Fibroblast of mammary gland (primary cell): Measurements from ENCODE around the gene DPH3.

ENCODE experiments used
- DNase-seq: peaks from one replicate; pipeline ENCODE4 v3.0.0-alpha.2; 2010; ENCODE audit warnings: low read depth
- H3K4me3 ChIP-seq: 2 replicates; pipeline ENCODE4 v1.5.1; 2011; ENCODE audit warnings: low read depth, mild to moderate bottlenecking, low read length, moderate library complexity; ENCODE audit not compliant: control insufficient read depth
- CTCF ChIP-seq: conservative IDR thresholded peaks from 2 replicates; pipeline ENCODE4 v1.5.1; 2011; ENCODE audit warnings: low read depth, low read length, inconsistent platforms; ENCODE audit not compliant: control insufficient read depth, insufficient read depth

DPH3 gene

GRCh38 chr3:16305111-16305541 is 40.4 kb upstream of the DPH3 start:
- DNase-seq = no peak
- no peak overlapping the region for H3K4me3 ChIP-seq
- TF ChIP-seq CTCF = no peak

GRCh38 chr3:16304061-16305010 is 39.6 kb upstream of the DPH3 start:
- TF ChIP-seq CTCF = no peak
- DNase-seq = no peak
- no peak overlapping the region for H3K4me3 ChIP-seq

- no peak for DNase-seq
These were observed 38.4 kb upstream of the DPH3 start for GRCh38 chr3:16303037-16303575.

GRCh38 chr3:16302082-16302631 is 37.4 kb upstream of the DPH3 start:
- TF ChIP-seq CTCF = no peak
- H3K4me3 ChIP-seq = no peak overlapping the region
- DNase-seq = no peak

More at GRCh38 chr3:16303037-16303575, 38.4 kb upstream of the DPH3 start:
- no peak overlapping the region for H3K4me3 ChIP-seq
- TF ChIP-seq CTCF = no peak

GRCh38 chr3:16301507-16301906 is 36.8 kb upstream of the DPH3 start:
- H3K4me3 ChIP-seq = no peak overlapping the region
- no peak for TF ChIP-seq CTCF

GRCh38 chr3:16300881-16301359 is 36.2 kb upstream of the DPH3 start:
- no peak for DNase-seq
- TF ChIP-seq CTCF = no peak
- H3K4me3 ChIP-seq = no peak overlapping the region

More at GRCh38 chr3:16301507-16301906, 36.8 kb upstream of the DPH3 start:
- DNase-seq = no peak
